ENCODE measurements around the gene CCDC117.
"Not testable (repeated sequence)": the region's sequence is repeated elsewhere in the genome, so short reads cannot be mapped to it uniquely, and the experiment has no call there.

CCDC117 gene, protein sequence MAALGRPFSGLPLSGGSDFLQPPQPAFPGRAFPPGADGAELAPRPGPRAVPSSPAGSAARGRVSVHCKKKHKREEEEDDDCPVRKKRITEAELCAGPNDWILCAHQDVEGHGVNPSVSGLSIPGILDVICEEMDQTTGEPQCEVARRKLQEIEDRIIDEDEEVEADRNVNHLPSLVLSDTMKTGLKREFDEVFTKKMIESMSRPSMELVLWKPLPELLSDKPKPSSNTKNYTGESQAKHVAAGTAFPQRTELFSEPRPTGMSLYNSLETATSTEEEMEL

DNA sequence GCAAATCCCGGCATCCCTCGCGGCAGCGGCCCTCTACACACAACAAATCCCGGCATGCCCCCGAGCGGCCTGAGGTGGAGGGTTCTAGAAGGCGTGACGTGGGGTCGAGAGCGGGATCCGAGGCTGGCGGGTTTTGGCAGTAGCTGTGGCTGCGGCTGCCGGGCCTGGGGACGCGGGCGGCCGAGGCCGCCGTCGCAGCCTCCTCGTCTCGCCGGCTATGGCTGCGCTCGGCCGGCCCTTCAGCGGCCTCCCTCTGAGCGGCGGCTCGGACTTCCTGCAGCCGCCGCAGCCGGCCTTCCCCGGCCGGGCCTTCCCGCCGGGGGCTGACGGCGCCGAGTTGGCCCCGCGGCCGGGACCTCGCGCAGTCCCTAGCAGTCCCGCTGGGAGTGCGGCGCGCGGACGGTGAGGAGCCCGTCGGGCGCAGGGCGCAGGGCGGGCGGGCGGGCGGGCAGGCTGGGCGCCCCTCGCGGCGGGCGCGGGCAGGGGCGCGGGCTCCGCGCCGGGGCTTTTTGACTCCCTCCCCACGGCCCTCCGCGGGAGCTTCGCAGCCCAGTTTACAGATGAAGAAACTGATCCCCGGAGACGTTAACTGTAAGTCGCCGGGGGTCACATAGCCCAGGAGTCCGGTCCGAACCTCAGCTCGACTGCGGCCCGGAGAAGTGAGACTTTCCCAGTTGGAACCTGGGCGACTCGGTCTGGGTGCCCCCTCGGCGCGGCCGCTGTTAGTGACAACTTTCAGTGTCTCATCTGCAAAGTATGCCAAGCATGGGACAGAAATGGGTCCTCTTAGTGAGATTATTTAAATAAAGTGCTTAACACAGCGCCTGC is at the start of gene CCDC117:
Gene CCDC117, plus strand, starts transcription at position 63 of the 828 bp plus-strand sequence. Its CDS starts 155 bp downstream, at position 218.
- FAIRE-seq = no peak

DNA sequence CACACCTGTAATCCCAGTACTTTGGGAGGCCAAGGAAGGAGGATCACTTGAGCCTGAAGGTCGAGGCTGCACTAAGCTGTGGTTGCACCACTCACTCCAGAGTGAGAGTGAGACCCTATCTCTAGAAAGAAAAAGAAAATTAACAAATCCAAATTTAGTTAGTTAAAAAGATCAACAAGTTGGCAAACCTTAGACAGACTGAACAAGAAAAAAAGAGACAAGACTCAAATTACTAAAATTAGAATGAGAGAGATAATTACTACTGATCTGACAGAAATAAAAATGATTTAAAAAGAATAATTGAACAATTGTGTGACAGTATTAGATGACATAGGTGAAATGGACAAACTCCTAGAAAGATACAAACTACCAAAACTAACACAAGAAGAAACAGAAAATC is 44.5 kb upstream of the CCDC117 start:
- no peak for FAIRE-seq

- FAIRE-seq = no peak
Measured at GRCh38 chr22:28728621-28729313, 43.7 kb upstream of the CCDC117 start.

DNA sequence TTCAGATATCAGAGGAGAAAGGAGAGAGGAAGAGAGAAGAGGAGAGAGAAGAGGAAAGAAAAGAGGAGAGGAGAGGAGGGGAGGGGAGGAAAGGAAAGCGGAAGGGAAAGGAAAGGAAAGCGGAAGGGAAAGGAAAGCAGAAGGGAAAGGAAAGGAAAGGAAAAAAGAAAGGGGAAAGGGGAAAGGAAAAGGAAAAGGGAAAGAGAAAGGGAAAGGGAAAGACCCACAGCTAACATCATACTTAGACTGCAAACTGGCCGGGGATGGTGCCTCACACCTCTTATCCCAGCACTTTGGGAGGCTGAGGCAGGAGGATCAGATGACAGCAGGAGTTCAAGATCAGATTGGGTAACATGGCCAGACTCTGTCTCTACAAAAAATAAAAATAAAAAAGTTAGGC is 42.3 kb upstream of the CCDC117 start:
- FAIRE-seq = no peak

GRCh38 chr22:28734393-28734792 is 38.1 kb upstream of the CCDC117 start:
- FAIRE-seq = no peak

DNA sequence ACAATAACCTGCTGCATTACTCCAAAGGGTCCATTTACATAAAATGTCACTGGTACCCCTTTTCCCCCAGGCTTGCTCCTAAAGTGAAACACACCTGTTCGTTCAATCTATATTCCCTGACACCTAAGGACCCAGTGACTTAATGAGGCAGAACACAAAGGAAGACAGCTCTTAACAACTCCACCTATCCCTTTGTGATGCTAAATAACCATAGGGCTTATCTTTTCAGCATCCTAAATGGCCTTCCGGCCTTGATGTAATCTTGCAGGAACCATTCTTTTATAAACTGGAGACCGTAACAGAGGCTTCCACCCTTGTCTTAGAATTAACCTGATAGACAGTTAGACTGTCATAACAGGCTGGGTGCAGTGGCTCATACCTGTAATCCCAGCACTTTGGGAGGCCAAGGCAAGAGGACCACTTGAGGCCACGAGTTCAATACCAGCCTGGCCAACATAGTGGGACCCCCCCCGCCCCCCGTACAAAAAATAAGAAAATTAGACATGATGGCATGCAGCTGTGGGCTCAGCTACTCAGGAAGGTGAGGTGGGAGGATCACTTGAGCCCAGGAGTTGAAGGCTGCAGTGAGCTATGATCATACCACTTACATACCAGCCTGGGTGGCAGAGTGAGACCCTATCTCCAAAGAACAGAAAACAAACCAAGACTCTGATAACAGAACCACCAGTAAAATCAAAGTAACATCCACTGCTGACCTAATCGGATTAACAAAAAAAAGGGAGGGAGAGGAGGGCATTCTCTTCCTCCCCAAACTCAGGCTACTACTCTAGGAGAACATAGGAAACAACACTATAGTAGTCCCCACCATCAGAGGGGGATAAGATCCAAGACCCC is 36.0 kb upstream of the CCDC117 start:
- FAIRE-seq = no peak

- FAIRE-seq = no peak
Measured at GRCh38 chr22:28737701-28738100, 34.8 kb upstream of the CCDC117 start.

DNA sequence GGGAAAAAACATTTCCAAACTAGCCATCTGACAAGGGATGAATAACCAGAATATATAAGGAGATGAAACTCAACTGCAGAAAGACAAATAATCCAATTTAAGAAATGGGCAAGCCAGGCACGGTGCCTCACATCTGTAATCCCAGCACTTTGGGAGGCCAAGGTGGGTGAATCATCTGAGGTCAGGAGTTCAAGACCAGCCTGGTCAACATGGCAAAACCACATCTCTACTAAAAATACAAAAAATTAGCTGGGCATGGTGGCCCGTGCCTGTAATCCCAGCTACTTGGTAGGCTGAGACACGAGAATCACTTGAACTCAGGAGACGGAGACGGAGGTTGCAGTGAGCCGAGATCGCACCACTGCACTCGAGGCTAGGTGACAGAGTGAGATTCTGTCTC is 33.6 kb upstream of the CCDC117 start:
- FAIRE-seq = not testable (repeated sequence)

DNA sequence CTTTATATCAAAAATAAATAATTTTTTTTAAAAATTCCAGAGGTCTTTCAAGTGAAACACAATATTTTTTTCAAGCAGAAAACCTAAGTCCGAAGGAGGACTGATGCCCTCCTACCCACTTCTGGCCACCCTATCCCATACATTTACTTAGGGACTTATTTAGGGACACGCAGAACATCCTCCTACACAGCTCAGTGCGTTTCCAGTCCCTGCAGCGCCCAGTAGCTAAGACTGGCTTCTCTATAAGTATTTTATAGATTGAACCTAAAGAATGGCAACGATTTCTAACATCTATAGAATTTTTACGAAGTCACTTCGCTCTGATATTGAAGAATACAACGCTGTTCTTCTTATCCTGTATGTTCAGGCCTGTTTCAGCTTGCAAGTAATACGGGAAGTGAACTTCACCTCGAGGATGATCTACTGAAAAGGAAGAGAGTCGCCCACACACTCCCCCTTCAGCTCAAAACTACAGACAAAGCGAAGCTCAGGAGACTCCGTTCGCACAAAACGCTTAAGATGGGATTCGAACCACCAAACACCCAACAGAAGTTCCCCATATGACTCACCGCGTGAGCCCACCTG is 31.2 kb upstream of the CCDC117 start:
- FAIRE-seq = no peak

- peak; percentile 99 for FAIRE-seq
Measured at GRCh38 chr22:28741785-28742561, 30.5 kb upstream of the CCDC117 start, which contains the start of the genes CHEK2 and HSCB. Gene CHEK2 (minus strand): TSS chr22:28741820. CDS start chr22:28734721, 7,099 bp downstream. Gene HSCB (plus strand): TSS chr22:28742039. CDS start chr22:28742096, 57 bp downstream.

GRCh38 chr22:28742562-28742962 is 29.9 kb upstream of the CCDC117 start:
- FAIRE-seq = peak; percentile 98

GRCh38 chr22:28743852-28744251 is 28.6 kb upstream of the CCDC117 start:
- FAIRE-seq = no peak

DNA sequence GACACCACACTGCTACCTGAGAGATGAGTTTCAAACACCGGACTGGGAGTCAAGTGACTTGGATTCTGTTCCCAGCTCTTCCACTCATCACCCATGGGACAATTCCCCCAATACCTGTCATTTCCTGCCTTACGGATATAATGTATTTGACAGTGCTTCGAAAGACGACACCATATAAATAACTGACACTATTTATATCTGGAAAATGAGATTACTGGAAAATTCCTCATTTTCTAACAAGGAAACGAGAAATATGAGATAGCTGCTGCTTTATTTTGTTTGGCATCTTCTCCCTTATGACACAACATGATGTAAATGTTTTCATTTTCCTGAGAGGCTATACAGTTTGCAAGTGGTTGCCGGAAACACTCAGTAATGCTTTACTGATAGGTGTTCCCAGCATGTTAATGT is 22.0 kb upstream of the CCDC117 start:
- FAIRE-seq = no peak

- not testable (repeated sequence) for FAIRE-seq
Measured at GRCh38 chr22:28754512-28754911, 18.0 kb upstream of the CCDC117 start.

- FAIRE-seq = no peak
Measured at GRCh38 chr22:28759861-28760560, 12.5 kb upstream of the CCDC117 start.

GRCh38 chr22:28761449-28761755 is 11.1 kb upstream of the CCDC117 start:
- FAIRE-seq = no peak

DNA sequence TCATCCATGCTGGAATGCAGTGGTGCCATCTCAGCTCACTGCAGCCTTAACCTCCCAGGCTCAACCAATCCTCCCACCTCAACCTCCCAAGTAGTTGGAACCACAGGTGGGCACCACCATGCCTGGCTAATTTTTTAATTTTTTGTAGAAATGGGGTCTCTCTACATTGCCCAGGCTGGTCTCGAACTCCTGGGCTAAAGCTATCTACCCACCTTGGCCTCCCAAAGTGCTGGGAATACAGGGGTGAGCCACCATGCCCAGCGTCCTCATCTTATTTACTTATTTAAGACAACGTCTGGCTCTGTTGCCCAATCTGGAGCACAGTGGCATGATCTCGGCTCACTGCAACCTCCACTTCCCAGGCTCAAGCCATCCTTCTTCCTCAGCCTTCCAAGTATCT is 10.5 kb upstream of the CCDC117 start:
- not testable (repeated sequence) for FAIRE-seq

- no peak for FAIRE-seq
Measured at GRCh38 chr22:28766628-28767027, 5.9 kb upstream of the CCDC117 start.

DNA sequence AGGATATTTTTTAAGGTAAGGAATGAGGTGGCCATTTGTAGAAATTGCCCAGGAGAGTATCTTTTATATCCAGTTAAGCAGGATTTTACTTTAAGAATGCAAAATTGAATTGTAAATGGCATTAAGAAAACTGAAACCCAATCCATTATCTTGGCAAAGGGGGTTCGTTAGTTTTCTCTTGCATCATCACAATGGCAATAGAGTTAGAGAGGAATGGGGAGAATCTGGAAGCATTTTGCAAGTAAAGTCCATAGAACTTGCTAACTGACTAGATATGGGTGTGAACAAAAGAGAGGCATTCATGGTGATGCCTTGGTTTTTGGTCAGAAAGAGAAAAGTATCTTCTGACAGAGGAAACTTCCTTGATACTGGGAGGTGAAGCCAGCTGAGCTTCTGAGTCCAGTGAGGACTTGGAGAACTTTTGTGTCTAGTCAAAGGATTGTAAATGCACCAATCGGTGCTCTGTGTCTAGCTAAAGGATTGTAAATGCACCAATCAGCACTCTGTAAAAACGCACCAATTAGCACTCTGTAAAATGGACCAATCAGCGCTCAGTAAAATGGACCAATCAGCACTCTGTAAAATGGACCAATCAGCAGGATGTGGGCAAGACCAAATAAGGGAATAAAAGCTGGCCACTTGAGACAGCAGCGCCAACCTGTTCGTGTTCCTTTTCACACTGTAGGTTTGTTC is 3.6 kb upstream of the CCDC117 start:
- no peak for FAIRE-seq

Data from G401.6 (cell line).